HepG2 (cell line): ENCODE results near the gene ATG2A. TPM values are rescaled to one million over a fixed set of nuclear protein-coding genes. Genes with fewer than 3 reads are reported as not detected.

ENCODE experiments used
- HNF4G ChIP-seq, 2 experiments: sonication (generic) in 1 of 2; formaldehyde crosslinking in 1 of 2; IDR thresholded peaks; 2 replicates each; pipeline versions ENCODE4 v1.4.0 to v1.6.1; 2011 to 2020; ENCODE audit warnings: borderline replicate concordance in 2 of 2, low read depth in 2 of 2, mild to moderate bottlenecking in 2 of 2, low read length in 1 of 2, missing genetic modification reagents in 1 of 2, moderate library complexity in 1 of 2
- KAT8 ChIP-seq: IDR thresholded peaks from 2 replicates; pipeline ENCODE4 v1.6.1; 2016; ENCODE audit warnings: missing genetic modification reagents, missing compliant biosample characterization
- KDM3A ChIP-seq: IDR thresholded peaks from 2 replicates; pipeline ENCODE4 v1.6.1; 2018; ENCODE audit warnings: low read depth, missing compliant biosample characterization
- KDM4B ChIP-seq: sonication (generic); formaldehyde crosslinking; IDR thresholded peaks from 2 replicates; pipeline ENCODE4 v1.4.0; 2020; ENCODE audit warnings: missing genetic modification reagents
- NKX3-1 ChIP-seq: sonication (generic); formaldehyde crosslinking; IDR thresholded peaks from 2 replicates; pipeline ENCODE4 v1.5.0; 2020; ENCODE audit warnings: missing genetic modification reagents
- RXRB ChIP-seq: IDR thresholded peaks from 2 replicates; pipeline ENCODE4 v1.6.1; 2016; ENCODE audit warnings: borderline replicate concordance, missing genetic modification reagents, missing compliant biosample characterization
- SP2 ChIP-seq: sonication (generic); formaldehyde crosslinking; IDR thresholded peaks from 2 replicates; pipeline ENCODE4 v1.5.1; 2020; ENCODE audit warnings: mild to moderate bottlenecking, missing genetic modification reagents
- ZMAT3 ChIP-seq: sonication (generic); formaldehyde crosslinking; conservative IDR thresholded peaks from 2 replicates; pipeline ENCODE4 v1.7.0; 2021; ENCODE audit warnings: missing genetic modification reagents
- ZNF235 ChIP-seq: sonication (generic); formaldehyde crosslinking; IDR thresholded peaks from 2 replicates; pipeline ENCODE4 v1.8.1; 2023; ENCODE audit warnings: mild to moderate bottlenecking, missing genetic modification reagents, borderline replicate concordance
- ZNF251 ChIP-seq: sonication (generic); formaldehyde crosslinking; IDR thresholded peaks from 2 replicates; pipeline ENCODE4 v1.9.0; 2021; ENCODE audit warnings: mild to moderate bottlenecking, missing genetic modification reagents
- ZNF260 ChIP-seq: sonication (generic); formaldehyde crosslinking; IDR thresholded peaks from 2 replicates; pipeline ENCODE4 v1.4.0; 2020; ENCODE audit warnings: missing genetic modification reagents, low read depth, mild to moderate bottlenecking, borderline replicate concordance
- ZNF331 ChIP-seq: sonication (generic); formaldehyde crosslinking; IDR thresholded peaks from 2 replicates; pipeline ENCODE4 v1.4.0; 2020; ENCODE audit warnings: missing genetic modification reagents
- ZNF431 ChIP-seq: sonication (generic); formaldehyde crosslinking; IDR thresholded peaks from 2 replicates; pipeline ENCODE4 v1.9.0; 2022; ENCODE audit warnings: missing genetic modification reagents, low read depth, mild to moderate bottlenecking, borderline replicate concordance
- ZNF607 ChIP-seq: sonication (generic); formaldehyde crosslinking; IDR thresholded peaks from 2 replicates; pipeline ENCODE4 v1.5.1; 2020; ENCODE audit warnings: missing genetic modification reagents, mild to moderate bottlenecking, borderline replicate concordance
- ZNF777 ChIP-seq: sonication (generic); formaldehyde crosslinking; IDR thresholded peaks from 2 replicates; pipeline ENCODE4 v1.4.0; 2020; ENCODE audit warnings: missing genetic modification reagents
- polyA plus RNA-seq, 8 experiments: library from polyadenylated mRNA; depleted of rRNA in 3 of 8; stranded (reverse) in 7 of 8; unstranded in 1 of 8; fragments of >200 nt; fragmentation: Illumina TruSeq in 4 of 8; extraction: Trizol in 4 of 8; gene quantifications; 2 replicates each; pipeline versions ENCODE4 v1.2.1 to v1.2.3, GENCODE V29; 2011 to 2016; ENCODE audit warnings: low read depth in 4 of 8, missing spikeins in 1 of 8, mixed read lengths in 1 of 8; ENCODE audit not compliant: insufficient read depth in 1 of 8
- total RNA-seq, 5 experiments: library from RNA; depleted of rRNA; stranded (reverse); fragments of >200 nt; fragmentation: Illumina TruSeq; extraction: Trizol; gene quantifications; 2 replicates each; pipeline ENCODE4 v1.2.3, GENCODE V29; 2016; ENCODE audit warnings: low read depth in 1 of 5
- TF ChIP-seq, protein P1 (sequence below): sonication (generic); formaldehyde crosslinking; IDR thresholded peaks from 2 replicates; pipeline ENCODE4 v1.4.0; 2020; ENCODE audit warnings: mild to moderate bottlenecking, missing genetic modification reagents
- TF ChIP-seq, protein P2 (sequence below): sonication (generic); IDR thresholded peaks from 2 replicates; pipeline ENCODE4 v1.6.1; 2016; ENCODE audit warnings: low read depth, borderline replicate concordance
- TF ChIP-seq, protein P3 (sequence below): sonication (generic); formaldehyde crosslinking; IDR thresholded peaks from 2 replicates; pipeline ENCODE4 v1.4.0; 2020; ENCODE audit warnings: missing genetic modification reagents
- TF ChIP-seq, protein P4 (sequence below): IDR thresholded peaks from 2 replicates; pipeline ENCODE4 v1.6.1; 2016; ENCODE audit warnings: missing biosample characterization, missing genetic modification reagents, low read depth
- TF ChIP-seq, protein P5 (sequence below): sonication (generic); formaldehyde crosslinking; IDR thresholded peaks from 2 replicates; pipeline ENCODE4 v1.8.1; 2022; ENCODE audit warnings: low read depth, mild to moderate bottlenecking, missing genetic modification reagents

ATG2A gene
- total and polyA plus RNA-seq, 2 of the 13 experiments (the other 11 are each of a cell fraction or from before 2014, with no cell fraction given): 6.7 to 8.0 TPM

DNA sequence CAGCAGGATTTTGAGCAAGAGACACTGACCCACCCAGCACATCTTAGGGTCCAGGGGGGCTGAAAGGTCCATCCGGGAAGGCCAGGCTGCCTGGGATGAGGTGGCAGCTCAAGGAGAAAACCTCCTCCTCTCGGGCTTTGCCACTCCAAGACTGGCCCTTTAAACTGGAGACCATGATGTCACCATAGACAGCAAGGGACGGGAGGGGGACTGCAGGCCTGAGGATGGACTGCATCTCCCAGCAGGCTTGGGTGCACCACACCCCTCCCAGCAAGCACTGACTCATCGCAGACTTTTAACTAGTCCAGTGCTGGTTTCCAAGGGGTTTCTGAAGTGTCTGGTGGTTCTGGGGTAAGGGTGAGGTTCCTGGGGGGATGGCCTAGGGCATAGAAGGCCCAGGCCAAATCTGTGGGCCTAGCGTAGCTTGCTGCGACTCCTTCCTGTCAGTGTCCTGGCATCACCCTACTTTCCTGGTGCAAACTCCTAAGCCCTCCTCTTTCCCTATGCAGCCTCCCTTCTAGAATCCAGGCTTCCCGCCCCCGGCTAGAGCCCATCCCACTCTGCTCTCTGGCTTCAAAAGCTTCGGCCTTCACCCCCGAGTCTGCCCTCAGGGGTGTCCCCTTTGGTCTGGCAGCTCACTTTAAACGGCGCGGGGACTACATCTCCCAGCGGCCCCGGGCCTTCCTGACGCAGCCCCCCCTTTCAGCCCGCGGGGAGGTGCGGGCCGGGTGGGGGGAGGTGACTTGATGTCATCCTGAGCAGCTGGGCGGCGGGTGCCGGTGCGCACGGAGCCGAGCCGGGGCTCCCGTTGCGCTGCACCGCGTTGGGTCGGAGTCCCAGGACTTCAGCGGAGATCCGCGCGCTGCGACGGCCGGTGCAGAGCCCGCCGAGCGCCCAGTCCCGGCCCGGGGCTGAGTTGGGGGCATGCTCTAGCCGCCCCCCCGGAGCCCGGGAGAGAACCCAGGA is 7.2 kb upstream of the ATG2A start, which contains the start of gene PPP2R5B (continued):
- TF ChIP-seq, protein P1, sequence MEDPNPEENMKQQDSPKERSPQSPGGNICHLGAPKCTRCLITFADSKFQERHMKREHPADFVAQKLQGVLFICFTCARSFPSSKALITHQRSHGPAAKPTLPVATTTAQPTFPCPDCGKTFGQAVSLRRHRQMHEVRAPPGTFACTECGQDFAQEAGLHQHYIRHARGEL (CRISPR knock-in tag): no peak
- TF ChIP-seq ZNF235 (no peak), KDM3A (peak; percentile 22; the same call in 1 of the 2 replicates), SP2 (0 out of 2 replicates have a peak, but pooled peaks have one; percentile 40), ZNF431 (CRISPR knock-in tag) (no peak), ZNF607 (CRISPR knock-in tag) (peak; percentile 45; the same call in 1 of the 2 replicates), ZMAT3 (CRISPR knock-in tag) (0 out of 2 replicates have a peak, but pooled peaks have one; percentile 50), KAT8 (CRISPR knock-in tag) (peak; percentile 51; the same call in 1 of the 2 replicates), RXRB (CRISPR knock-in tag) (peak; percentile 41), ZNF331 (CRISPR knock-in tag) (peak; percentile 35; the same call in 1 of the 2 replicates), HNF4G (IDR thresholded peaks at IDR 0.05; ENCODE audit: borderline replicate concordance, low read depth, low read length) (peak; percentile 43; the same call in 1 of the 2 replicates), HNF4G (CRISPR knock-in tag; IDR thresholded peaks at IDR 0.05; ENCODE audit: borderline replicate concordance, low read depth) (peak; percentile 20; the same call in 1 of the 2 replicates), NKX3-1 (0 out of 2 replicates have a peak, but pooled peaks have one; percentile 35), ZNF777 (CRISPR knock-in tag) (0 out of 2 replicates have a peak, but pooled peaks have one; percentile 34), KDM4B (CRISPR knock-in tag) (peak; percentile 41), ZNF251 (CRISPR knock-in tag) (no peak), ZNF260 (CRISPR knock-in tag) (no peak)
- TF ChIP-seq, protein P2, sequence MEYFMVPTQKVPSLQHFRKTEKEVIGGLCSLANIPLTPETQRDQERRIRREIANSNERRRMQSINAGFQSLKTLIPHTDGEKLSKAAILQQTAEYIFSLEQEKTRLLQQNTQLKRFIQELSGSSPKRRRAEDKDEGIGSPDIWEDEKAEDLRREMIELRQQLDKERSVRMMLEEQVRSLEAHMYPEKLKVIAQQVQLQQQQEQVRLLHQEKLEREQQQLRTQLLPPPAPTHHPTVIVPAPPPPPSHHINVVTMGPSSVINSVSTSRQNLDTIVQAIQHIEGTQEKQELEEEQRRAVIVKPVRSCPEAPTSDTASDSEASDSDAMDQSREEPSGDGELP: peak; percentile 96
- TF ChIP-seq, protein P3, sequence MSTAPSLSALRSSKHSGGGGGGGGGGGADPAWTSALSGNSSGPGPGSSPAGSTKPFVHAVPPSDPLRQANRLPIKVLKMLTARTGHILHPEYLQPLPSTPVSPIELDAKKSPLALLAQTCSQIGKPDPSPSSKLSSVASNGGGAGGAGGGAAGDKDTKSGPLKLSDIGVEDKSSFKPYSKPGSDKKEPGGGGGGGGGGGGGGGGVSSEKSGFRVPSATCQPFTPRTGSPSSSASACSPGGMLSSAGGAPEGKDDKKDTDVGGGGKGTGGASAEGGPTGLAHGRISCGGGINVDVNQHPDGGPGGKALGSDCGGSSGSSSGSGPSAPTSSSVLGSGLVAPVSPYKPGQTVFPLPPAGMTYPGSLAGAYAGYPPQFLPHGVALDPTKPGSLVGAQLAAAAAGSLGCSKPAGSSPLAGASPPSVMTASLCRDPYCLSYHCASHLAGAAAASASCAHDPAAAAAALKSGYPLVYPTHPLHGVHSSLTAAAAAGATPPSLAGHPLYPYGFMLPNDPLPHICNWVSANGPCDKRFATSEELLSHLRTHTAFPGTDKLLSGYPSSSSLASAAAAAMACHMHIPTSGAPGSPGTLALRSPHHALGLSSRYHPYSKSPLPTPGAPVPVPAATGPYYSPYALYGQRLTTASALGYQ (CRISPR knock-in tag): no peak
- TF ChIP-seq, protein P4, sequence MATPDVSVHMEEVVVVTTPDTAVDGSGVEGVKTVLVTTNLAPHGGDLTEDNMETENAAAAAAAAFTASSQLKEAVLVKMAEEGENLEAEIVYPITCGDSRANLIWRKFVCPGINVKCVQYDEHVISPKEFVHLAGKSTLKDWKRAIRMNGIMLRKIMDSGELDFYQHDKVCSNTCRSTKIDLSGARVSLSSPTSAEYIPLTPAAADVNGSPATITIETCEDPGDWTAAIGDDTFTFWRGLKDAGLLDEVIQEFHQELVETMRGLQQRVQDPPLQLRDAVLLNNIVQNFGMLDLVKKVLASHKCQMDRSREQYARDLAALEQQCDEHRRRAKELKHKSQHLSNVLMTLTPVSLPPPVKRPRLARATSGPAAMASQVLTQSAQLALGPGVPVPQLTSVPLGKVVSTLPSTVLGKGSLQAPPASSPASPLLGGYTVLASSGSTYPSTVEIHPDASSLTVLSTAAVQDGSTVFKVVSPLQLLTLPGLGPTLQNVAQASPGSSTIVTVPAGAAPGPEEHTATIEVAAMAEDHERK (CRISPR knock-in tag): peak; percentile 79
- TF ChIP-seq, protein P5, sequence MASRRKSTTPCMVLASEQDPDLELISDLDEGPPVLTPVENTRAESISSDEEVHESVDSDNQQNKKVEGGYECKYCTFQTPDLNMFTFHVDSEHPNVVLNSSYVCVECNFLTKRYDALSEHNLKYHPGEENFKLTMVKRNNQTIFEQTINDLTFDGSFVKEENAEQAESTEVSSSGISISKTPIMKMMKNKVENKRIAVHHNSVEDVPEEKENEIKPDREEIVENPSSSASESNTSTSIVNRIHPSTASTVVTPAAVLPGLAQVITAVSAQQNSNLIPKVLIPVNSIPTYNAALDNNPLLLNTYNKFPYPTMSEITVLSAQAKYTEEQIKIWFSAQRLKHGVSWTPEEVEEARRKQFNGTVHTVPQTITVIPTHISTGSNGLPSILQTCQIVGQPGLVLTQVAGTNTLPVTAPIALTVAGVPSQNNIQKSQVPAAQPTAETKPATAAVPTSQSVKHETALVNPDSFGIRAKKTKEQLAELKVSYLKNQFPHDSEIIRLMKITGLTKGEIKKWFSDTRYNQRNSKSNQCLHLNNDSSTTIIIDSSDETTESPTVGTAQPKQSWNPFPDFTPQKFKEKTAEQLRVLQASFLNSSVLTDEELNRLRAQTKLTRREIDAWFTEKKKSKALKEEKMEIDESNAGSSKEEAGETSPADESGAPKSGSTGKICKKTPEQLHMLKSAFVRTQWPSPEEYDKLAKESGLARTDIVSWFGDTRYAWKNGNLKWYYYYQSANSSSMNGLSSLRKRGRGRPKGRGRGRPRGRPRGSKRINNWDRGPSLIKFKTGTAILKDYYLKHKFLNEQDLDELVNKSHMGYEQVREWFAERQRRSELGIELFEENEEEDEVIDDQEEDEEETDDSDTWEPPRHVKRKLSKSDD: 0 out of 2 replicates have a peak, but pooled peaks have one; percentile 23
